Hindlimb muscle (tissue), 1 donor: Measurements from ENCODE around the gene SYNGR4. TPM values are rescaled to one million over a fixed set of nuclear protein-coding genes. Genes with fewer than 3 reads are reported as not detected.
"Not testable (repeated sequence)": the region's sequence is repeated elsewhere in the genome, so short reads cannot be mapped to it uniquely, and the experiment has no call there.

Source experiments
- DNase-seq: peaks from one replicate; pipeline ENCODE4 v3.0.0-alpha.2; 2013
- polyA plus RNA-seq: library from polyadenylated mRNA; unstranded; fragments of 120-200 nt; gene quantifications from one replicate; pipeline ENCODE4 v1.2.1, GENCODE V29; 2013; ENCODE audit not compliant: insufficient read length

Gene SYNGR4
- not detected for polyA plus RNA-seq

- peak; percentile 100 for DNase-seq
These were observed at the start of gene SYNGR4, which contains the start of gene TMEM143 for GRCh38 chr19:48363810-48364597. TSS of gene SYNGR4 (plus strand) at chr19:48364367. CDS start at chr19:48365843, 1,476 bp downstream. TSS of gene TMEM143 (minus strand) at chr19:48363940. CDS start at chr19:48363920, 20 bp downstream.

- DNase-seq: no peak
These were observed 48.5 kb upstream of the SYNGR4 start for GRCh38 chr19:48315712-48316111.

GRCh38 chr19:48317708-48317960, 46.5 kb upstream of the SYNGR4 start:
- DNase-seq: not testable (repeated sequence)

GRCh38 chr19:48318286-48318987, 45.7 kb upstream of the SYNGR4 start:
- DNase-seq: no peak

- DNase-seq: peak; percentile 55
These were observed 44.3 kb upstream of the SYNGR4 start for GRCh38 chr19:48319647-48320541.

- DNase-seq: peak; percentile 87
These were observed 42.9 kb upstream of the SYNGR4 start for GRCh38 chr19:48321372-48321621.

GRCh38 chr19:48321622-48322591, 42.3 kb upstream of the SYNGR4 start:
- peak; percentile 97 for DNase-seq

- peak; percentile 93 for DNase-seq
These were observed 38.8 kb upstream of the SYNGR4 start, which contains the start of gene EMP3 for GRCh38 chr19:48325265-48325910. TSS of gene EMP3 (plus strand) at chr19:48325552. CDS start at chr19:48326845, 1,293 bp downstream.

GRCh38 chr19:48329167-48329891, 34.8 kb upstream of the SYNGR4 start:
- no peak for DNase-seq

GRCh38 chr19:48330012-48330681, 34.0 kb upstream of the SYNGR4 start:
- DNase-seq: peak; percentile 46

GRCh38 chr19:48332351-48332661, 31.9 kb upstream of the SYNGR4 start:
- DNase-seq: no peak

GRCh38 chr19:48332662-48333466, 31.3 kb upstream of the SYNGR4 start:
- peak; percentile 92 for DNase-seq

- DNase-seq: peak; percentile 89
These were observed 30.4 kb upstream of the SYNGR4 start for GRCh38 chr19:48333467-48334384.

GRCh38 chr19:48338253-48338755, 25.9 kb upstream of the SYNGR4 start:
- DNase-seq: no peak

GRCh38 chr19:48338802-48339503, 25.2 kb upstream of the SYNGR4 start:
- no peak for DNase-seq

- DNase-seq: no peak
These were observed 23.2 kb upstream of the SYNGR4 start for GRCh38 chr19:48340995-48341394.
